GM13976 (cell line): ENCODE results near the gene TBC1D2B.
A peak's percentile ranks its signal among the peaks of the same experiment; 100 is the strongest.
"Not testable (repeated sequence)": the region's sequence is repeated elsewhere in the genome, so short reads cannot be mapped to it uniquely, and the experiment has no call there.

ENCODE experiments used
- DNase-seq: peaks from one replicate; pipeline ENCODE4 v3.0.0; 2012; ENCODE audit warnings: low spot score
- CTCF ChIP-seq: IDR thresholded peaks from 2 replicates; pipeline ENCODE4 v1.5.1; 2012; ENCODE audit warnings: borderline replicate concordance, mild to moderate bottlenecking; ENCODE audit not compliant: insufficient read depth; ENCODE audit errors: extremely low read depth, missing control alignments, control extremely low read depth
- in situ Hi-C: fragments of 300-500 bp; cut with MboI; formaldehyde crosslinking; loops from one replicate; pipeline ENCODE4 v1.12.0; 2022; ENCODE audit warnings: low sequenced_read_pairs, mixed read lengths, inconsistent platforms; ENCODE audit not compliant: unreplicated experiment

Gene TBC1D2B

GRCh38 chr15:77975332-77976094 lies 102.0 kb downstream of the TBC1D2B start:
- in situ Hi-C loops: no loop called here
- no peak for TF ChIP-seq CTCF
- DNase-seq: peak; percentile 7

GRCh38 chr15:77974416-77975331 lies 102.8 kb downstream of the TBC1D2B start:
- no peak for TF ChIP-seq CTCF
- in situ Hi-C loops: loop anchor here (25.0 kb wide), 1 partner anchor 263 kb away; the partner anchor contains the start of gene ACSBG1
- no peak for DNase-seq

GRCh38 chr15:77974098-77974414 lies 103.5 kb downstream of the TBC1D2B start:
- no peak for TF ChIP-seq CTCF
- peak; percentile 14 for DNase-seq
- in situ Hi-C loops: loop anchor here (25.0 kb wide), 1 partner anchor 263 kb away; the partner anchor contains the start of gene ACSBG1

- not testable (repeated sequence) for DNase-seq
- in situ Hi-C loops: loop anchor here (25.0 kb wide), 1 partner anchor 264 kb away; the partner anchor contains the start of gene ACSBG1
These were observed 104.0 kb downstream of the TBC1D2B start for GRCh38 chr15:77973273-77974097.

- DNase-seq: not testable (repeated sequence)
- in situ Hi-C loops: loop anchor here (25.0 kb wide), 1 partner anchor 265 kb away; the partner anchor contains the start of gene ACSBG1
These were observed 104.8 kb downstream of the TBC1D2B start for GRCh38 chr15:77972706-77973105.

GRCh38 chr15:77971875-77972274 lies 105.6 kb downstream of the TBC1D2B start:
- not testable (repeated sequence) for DNase-seq
- in situ Hi-C loops: loop anchor here (25.0 kb wide), 1 partner anchor 265 kb away; the partner anchor contains the start of gene ACSBG1

- in situ Hi-C loops: loop anchor here (25.0 kb wide), 1 partner anchor 266 kb away; the partner anchor contains the start of gene ACSBG1
- DNase-seq: not testable (repeated sequence)
These were observed 106.6 kb downstream of the TBC1D2B start for GRCh38 chr15:77970813-77971360.

GRCh38 chr15:77969055-77969454 lies 108.5 kb downstream of the TBC1D2B start:
- no peak for DNase-seq
- no peak for TF ChIP-seq CTCF
- in situ Hi-C loops: loop anchor here (25.0 kb wide), 1 partner anchor 268 kb away; the partner anchor contains the start of gene ACSBG1
